Astrocyte (in vitro differentiated cells and primary cell): ENCODE data around the gene ZNF71.

Source experiments
- CTCF ChIP-seq: IDR thresholded peaks from 2 replicates; pipeline ENCODE4 v1.5.1; 2011; ENCODE audit warnings: low read depth, mild to moderate bottlenecking, inconsistent platforms, low read length, moderate library complexity; ENCODE audit not compliant: insufficient read depth
- EZH2 ChIP-seq: IDR thresholded peaks from 2 replicates; pipeline ENCODE4 v1.6.1; 2012; ENCODE audit warnings: mild to moderate bottlenecking, low read length, inconsistent platforms; ENCODE audit not compliant: insufficient read depth

DNA sequence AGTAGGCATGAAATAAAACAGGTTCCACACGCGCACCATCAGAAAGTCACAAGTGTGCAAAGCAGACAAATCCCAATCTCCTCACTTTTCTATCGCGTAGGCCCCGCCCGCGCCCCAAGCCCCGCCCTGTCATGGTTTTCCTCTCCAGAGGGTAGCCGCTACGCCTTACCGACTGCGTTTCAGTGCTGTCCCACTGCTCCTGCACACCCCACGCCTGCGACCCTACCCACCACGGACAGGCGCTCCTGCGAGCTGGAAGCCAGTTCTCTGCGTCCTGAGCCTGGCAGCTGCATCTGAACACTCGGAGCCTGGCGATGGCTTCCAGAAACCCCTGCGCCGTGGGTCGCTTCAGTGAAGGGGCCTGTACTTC, 28.2 kb upstream of the ZNF71 start:
- TF ChIP-seq CTCF (no peak), EZH2 (no peak)
